Activated naive CD4-positive, alpha-beta T cell treated with anti-CD3 and anti-CD28 coated beads, Interleukin-2, amount 50 U/mL, for 24 hours (primary cell): Measurements from ENCODE around the gene HCN3.

Experiments used
- H3K27ac Mint-ChIP-seq: one replicate; pipeline ENCODE4 v1.8.0; 2021; ENCODE audit warnings: mild to moderate bottlenecking, mixed read lengths
- H3K27me3 Mint-ChIP-seq: one replicate; pipeline ENCODE4 v1.8.0; 2021; ENCODE audit warnings: mixed read lengths
- H3K36me3 Mint-ChIP-seq: one replicate; pipeline ENCODE4 v1.8.0; 2021; ENCODE audit warnings: mixed read lengths
- H3K4me1 Mint-ChIP-seq: one replicate; pipeline ENCODE4 v1.8.0; 2021; ENCODE audit warnings: mixed read lengths
- H3K4me3 Mint-ChIP-seq: one replicate; pipeline ENCODE4 v1.8.0; 2021; ENCODE audit warnings: mild to moderate bottlenecking, mixed read lengths
- H3K9me3 Mint-ChIP-seq: one replicate; pipeline ENCODE4 v1.8.0; 2021; ENCODE audit warnings: mixed read lengths

Gene HCN3

GRCh38 chr1:155267373-155267772 is 9.9 kb upstream of the HCN3 start:
- Mint-ChIP-seq H3K27ac (no peak overlapping the region), H3K4me3 (no peak overlapping the region), H3K27me3 (no peaks in the 10 kb centered on the region), H3K9me3 (no peaks in the 10 kb centered on the region), H3K4me1 (peaks cover 34% of the 10 kb centered on the region), H3K36me3 (peaks cover 19% of the 10 kb centered on the region)

GRCh38 chr1:155268630-155269029 is 8.6 kb upstream of the HCN3 start:
- Mint-ChIP-seq H3K36me3 (peaks cover 13% of the 10 kb centered on the region), H3K27me3 (no peaks in the 10 kb centered on the region), H3K4me3 (no peak overlapping the region)

GRCh38 chr1:155269381-155269780 is 7.9 kb upstream of the HCN3 start:
- H3K27me3 Mint-ChIP-seq: no peaks in the 10 kb centered on the region
- H3K4me1 Mint-ChIP-seq: peaks cover 31% of the 10 kb centered on the region
- H3K36me3 Mint-ChIP-seq: peaks cover 12% of the 10 kb centered on the region
- H3K4me3 Mint-ChIP-seq: no peak overlapping the region
- H3K9me3 Mint-ChIP-seq: no peaks in the 10 kb centered on the region
- no peak overlapping the region for H3K27ac Mint-ChIP-seq

More at GRCh38 chr1:155268630-155269029, 8.6 kb upstream of the HCN3 start:
- Mint-ChIP-seq H3K27ac (no peak overlapping the region), H3K4me1 (peaks cover 29% of the 10 kb centered on the region), H3K9me3 (no peaks in the 10 kb centered on the region)

GRCh38 chr1:155272466-155273342 is 4.6 kb upstream of the HCN3 start:
- peaks cover 12% of the 10 kb centered on the region for H3K36me3 Mint-ChIP-seq
- H3K27me3 Mint-ChIP-seq: no peaks in the 10 kb centered on the region
- H3K27ac Mint-ChIP-seq: peak overlapping the region; percentile 67
- H3K4me1 Mint-ChIP-seq: peaks cover 49% of the 10 kb centered on the region
- H3K9me3 Mint-ChIP-seq: no peaks in the 10 kb centered on the region
- H3K4me3 Mint-ChIP-seq: peak overlapping the region; percentile 91

GRCh38 chr1:155273343-155274245 is 3.7 kb upstream of the HCN3 start, which contains the start of gene CLK2:
TSS of gene CLK2 (minus strand) at chr1:155273504. CDS start at chr1:155270977, 2,527 bp downstream.
- peak within 1 kb of the TSS; percentile 95 for H3K27ac Mint-ChIP-seq
- no peaks in the 10 kb centered on the region for H3K27me3 Mint-ChIP-seq
- H3K36me3 Mint-ChIP-seq: peaks cover 10% of the 10 kb centered on the region
- peaks cover 53% of the 10 kb centered on the region for H3K4me1 Mint-ChIP-seq
- H3K4me3 Mint-ChIP-seq: peak within 1 kb of the TSS; percentile 91
- H3K9me3 Mint-ChIP-seq: no peaks in the 10 kb centered on the region

- H3K27ac Mint-ChIP-seq: no peak overlapping the region
Measured at GRCh38 chr1:155277902-155278688, 832 bp downstream of the HCN3 start.

GRCh38 chr1:155278689-155279160 is 1.5 kb downstream of the HCN3 start:
- Mint-ChIP-seq H3K36me3 (no peaks in the 10 kb centered on the region), H3K4me1 (peaks cover 26% of the 10 kb centered on the region), H3K27ac (no peak overlapping the region), H3K4me3 (peak overlapping the region; percentile 61), H3K27me3 (no peaks in the 10 kb centered on the region), H3K9me3 (no peaks in the 10 kb centered on the region)

More at GRCh38 chr1:155277902-155278688, 832 bp downstream of the HCN3 start:
- Mint-ChIP-seq H3K27me3 (no peaks in the 10 kb centered on the region), H3K36me3 (no peaks in the 10 kb centered on the region), H3K4me3 (peak overlapping the region; percentile 83), H3K4me1 (peaks cover 30% of the 10 kb centered on the region), H3K9me3 (no peaks in the 10 kb centered on the region)

- H3K36me3 Mint-ChIP-seq: no peaks in the 10 kb centered on the region
- H3K4me3 Mint-ChIP-seq: no peak overlapping the region
- no peaks in the 10 kb centered on the region for H3K27me3 Mint-ChIP-seq
- peaks cover 24% of the 10 kb centered on the region for H3K4me1 Mint-ChIP-seq
- no peak overlapping the region for H3K27ac Mint-ChIP-seq
- H3K9me3 Mint-ChIP-seq: no peaks in the 10 kb centered on the region
Measured at GRCh38 chr1:155279268-155279667, 2.0 kb downstream of the HCN3 start.

- H3K4me1 Mint-ChIP-seq: peaks cover 7% of the 10 kb centered on the region
- H3K9me3 Mint-ChIP-seq: no peaks in the 10 kb centered on the region
- no peaks in the 10 kb centered on the region for H3K27me3 Mint-ChIP-seq
- no peak overlapping the region for H3K27ac Mint-ChIP-seq
- H3K4me3 Mint-ChIP-seq: no peak overlapping the region
- no peaks in the 10 kb centered on the region for H3K36me3 Mint-ChIP-seq
Measured at GRCh38 chr1:155282488-155283091, 5.3 kb downstream of the HCN3 start.

GRCh38 chr1:155284476-155284875 is 7.2 kb downstream of the HCN3 start:
- H3K27ac Mint-ChIP-seq: no peak overlapping the region

GRCh38 chr1:155285063-155285462 is 7.8 kb downstream of the HCN3 start:
- H3K4me1 Mint-ChIP-seq: no peaks in the 10 kb centered on the region

More at GRCh38 chr1:155284476-155284875, 7.2 kb downstream of the HCN3 start:
- Mint-ChIP-seq H3K4me3 (no peak overlapping the region), H3K4me1 (no peaks in the 10 kb centered on the region), H3K9me3 (no peaks in the 10 kb centered on the region), H3K36me3 (no peaks in the 10 kb centered on the region), H3K27me3 (no peaks in the 10 kb centered on the region)

GRCh38 chr1:155285631-155286044 is 8.4 kb downstream of the HCN3 start:
- Mint-ChIP-seq H3K4me1 (no peaks in the 10 kb centered on the region), H3K27ac (no peak overlapping the region), H3K27me3 (no peaks in the 10 kb centered on the region), H3K4me3 (no peak overlapping the region), H3K9me3 (no peaks in the 10 kb centered on the region), H3K36me3 (no peaks in the 10 kb centered on the region)

More at GRCh38 chr1:155285063-155285462, 7.8 kb downstream of the HCN3 start:
- Mint-ChIP-seq H3K4me3 (no peak overlapping the region), H3K9me3 (no peaks in the 10 kb centered on the region), H3K27ac (no peak overlapping the region), H3K36me3 (no peaks in the 10 kb centered on the region), H3K27me3 (no peaks in the 10 kb centered on the region)

- H3K4me3 Mint-ChIP-seq: no peak overlapping the region
- no peaks in the 10 kb centered on the region for H3K4me1 Mint-ChIP-seq
- no peaks in the 10 kb centered on the region for H3K27me3 Mint-ChIP-seq
- no peaks in the 10 kb centered on the region for H3K9me3 Mint-ChIP-seq
- no peak overlapping the region for H3K27ac Mint-ChIP-seq
- no peaks in the 10 kb centered on the region for H3K36me3 Mint-ChIP-seq
Measured at GRCh38 chr1:155286544-155286943, 9.3 kb downstream of the HCN3 start.

GRCh38 chr1:155287987-155288543 is 10.8 kb downstream of the HCN3 start:
- H3K27ac Mint-ChIP-seq: no peak overlapping the region
- H3K9me3 Mint-ChIP-seq: no peaks in the 10 kb centered on the region
- H3K36me3 Mint-ChIP-seq: no peaks in the 10 kb centered on the region
- H3K4me3 Mint-ChIP-seq: no peak overlapping the region
- no peaks in the 10 kb centered on the region for H3K4me1 Mint-ChIP-seq
- no peaks in the 10 kb centered on the region for H3K27me3 Mint-ChIP-seq
